Measurements from ENCODE around the gene CHCHD3.
"Not testable (repeated sequence)": the region's sequence is repeated elsewhere in the genome, so short reads cannot be mapped to it uniquely, and the experiment has no call there.

CHCHD3 gene

DNA sequence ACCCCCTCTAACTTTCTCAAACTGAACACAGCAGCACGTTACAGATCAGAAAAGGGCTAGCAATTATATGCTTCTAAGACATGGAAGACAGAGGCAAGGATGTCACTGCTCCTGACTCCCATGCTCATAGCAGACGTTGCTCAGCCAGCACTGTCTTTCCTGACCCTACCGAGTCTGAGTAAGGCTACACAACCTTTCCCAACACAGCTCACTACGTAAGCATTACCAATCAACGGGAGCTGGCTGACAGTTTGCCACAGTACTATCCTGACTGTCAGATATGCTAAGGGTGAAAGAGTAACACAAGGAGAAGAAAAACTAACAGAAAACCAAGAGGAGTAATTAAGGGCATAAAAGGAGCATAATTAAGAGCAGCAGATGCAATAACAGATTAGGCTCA lies 171.2 kb downstream of the CHCHD3 start:
- H3K27me3 Mint-ChIP-seq = no peaks in the 10 kb centered on the region
- H3K36me3 Mint-ChIP-seq = peaks cover 44% of the 10 kb centered on the region
- peaks cover 2% of the 10 kb centered on the region for H3K4me1 Mint-ChIP-seq (ENCODE audit: low read depth)
- no peak overlapping the region for H3K27ac Mint-ChIP-seq
- H3K9me3 Mint-ChIP-seq (ENCODE audit: low read depth) = no peaks in the 10 kb centered on the region
- H3K4me3 Mint-ChIP-seq = no peak overlapping the region

DNA sequence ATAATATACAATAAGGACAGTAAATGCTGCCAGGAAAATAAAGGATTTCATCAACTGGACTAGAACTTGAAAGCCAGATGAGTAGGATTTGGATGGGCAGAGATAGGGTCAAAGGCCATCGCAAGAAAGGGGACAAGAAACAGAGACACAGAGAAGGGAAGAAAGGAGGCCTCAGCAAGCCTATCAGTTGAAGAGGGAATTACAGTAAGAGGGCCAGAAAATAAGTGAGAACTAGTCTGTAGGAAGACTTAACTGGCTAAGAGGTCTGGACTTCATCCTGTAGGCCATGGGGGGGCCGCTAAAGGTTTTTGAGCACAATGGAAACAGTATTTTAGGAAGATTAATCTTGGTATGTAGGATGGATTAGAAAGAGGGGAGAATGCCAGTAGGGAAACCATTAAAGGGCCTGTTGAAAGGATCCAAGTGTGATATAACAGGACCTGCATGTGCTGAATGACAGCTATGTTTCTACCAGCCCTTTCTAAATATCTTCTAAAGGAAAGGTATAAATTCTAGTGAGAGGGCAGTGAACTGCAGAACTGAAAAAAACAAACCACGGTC lies 174.4 kb downstream of the CHCHD3 start:
- Mint-ChIP-seq H3K27me3 (no peaks in the 10 kb centered on the region), H3K4me1 (ENCODE audit: low read depth) (peaks cover 3% of the 10 kb centered on the region), H3K27ac (no peak overlapping the region), H3K9me3 (ENCODE audit: low read depth) (no peaks in the 10 kb centered on the region), H3K36me3 (peaks cover 46% of the 10 kb centered on the region), H3K4me3 (no peak overlapping the region)

DNA sequence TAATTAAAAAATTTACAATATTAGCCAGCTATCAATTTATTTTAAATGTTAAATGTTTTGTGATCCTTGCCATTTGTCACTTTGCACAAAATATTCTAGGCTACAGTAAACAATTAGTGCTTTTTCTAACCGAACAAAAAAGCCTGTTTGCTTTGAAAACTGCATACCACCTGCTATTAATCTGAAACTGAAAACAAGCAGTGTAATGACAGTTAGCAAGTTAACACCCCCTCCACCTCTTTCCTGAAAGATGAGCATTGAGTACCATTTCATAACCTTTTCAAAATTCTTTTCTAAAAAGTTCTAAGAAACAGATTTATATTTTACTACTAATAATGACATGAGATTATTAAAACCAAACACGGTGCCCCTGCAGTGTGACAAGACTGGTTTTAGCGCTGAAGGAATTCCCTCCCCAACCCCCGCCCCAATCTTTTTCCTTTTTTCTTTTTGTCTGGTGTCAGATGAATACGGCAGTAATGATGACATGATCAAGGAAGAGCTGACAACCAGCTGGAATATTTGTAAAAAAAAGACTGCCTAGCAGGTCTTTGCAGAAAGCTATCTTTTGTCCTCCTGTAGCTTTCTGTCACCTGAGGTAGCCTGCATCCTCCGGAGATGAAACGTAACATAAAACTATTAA lies 175.6 kb downstream of the CHCHD3 start:
- Mint-ChIP-seq H3K4me1 (ENCODE audit: low read depth) (peaks cover 3% of the 10 kb centered on the region), H3K4me3 (no peak overlapping the region), H3K9me3 (ENCODE audit: low read depth) (no peaks in the 10 kb centered on the region), H3K36me3 (peaks cover 40% of the 10 kb centered on the region), H3K27ac (peak overlapping the region; percentile 22), H3K27me3 (no peaks in the 10 kb centered on the region)

DNA sequence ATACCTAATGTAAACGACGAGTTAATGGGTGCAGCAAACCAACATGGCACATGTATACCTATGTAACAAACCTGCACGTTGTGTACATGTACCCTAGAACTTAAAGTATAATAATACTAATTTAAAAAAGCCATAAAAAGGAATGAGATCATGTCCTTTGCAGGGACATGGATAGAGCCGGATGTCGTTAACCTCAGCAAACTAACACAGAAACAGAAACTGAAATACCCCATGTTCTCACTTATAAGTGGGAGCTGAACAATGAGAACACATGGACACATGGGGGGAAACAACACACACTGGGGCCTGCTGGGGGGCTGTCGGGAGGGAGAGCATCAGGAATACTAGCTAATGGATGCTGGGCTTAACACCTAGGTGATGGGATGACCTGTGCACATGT lies 176.8 kb downstream of the CHCHD3 start:
- not testable (repeated sequence) for H3K4me1 Mint-ChIP-seq (ENCODE audit: low read depth); H3K27ac Mint-ChIP-seq; H3K4me3 Mint-ChIP-seq; H3K9me3 Mint-ChIP-seq (ENCODE audit: low read depth); H3K27me3 Mint-ChIP-seq
- H3K36me3 Mint-ChIP-seq = peaks cover 40% of the 10 kb centered on the region

DNA sequence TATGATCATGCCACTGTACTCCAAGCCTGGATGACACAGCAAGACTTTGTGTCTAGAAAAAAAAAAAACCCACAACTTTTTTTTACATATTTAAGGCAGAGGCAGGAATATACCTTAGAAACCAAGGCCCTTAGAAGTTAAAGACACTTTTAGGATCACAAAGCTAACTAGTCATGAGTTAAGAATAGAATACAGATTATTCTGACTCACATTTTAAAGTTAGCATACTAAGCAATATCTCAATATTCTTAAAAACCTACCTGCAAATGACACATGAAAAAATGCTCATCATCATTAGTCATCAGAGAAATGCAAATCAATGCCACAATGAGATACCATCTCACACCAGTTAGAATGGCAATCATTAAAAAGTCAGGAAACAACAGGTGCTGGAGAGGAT lies 177.7 kb downstream of the CHCHD3 start:
- no peak overlapping the region for H3K27ac Mint-ChIP-seq
- H3K36me3 Mint-ChIP-seq = peaks cover 37% of the 10 kb centered on the region

DNA sequence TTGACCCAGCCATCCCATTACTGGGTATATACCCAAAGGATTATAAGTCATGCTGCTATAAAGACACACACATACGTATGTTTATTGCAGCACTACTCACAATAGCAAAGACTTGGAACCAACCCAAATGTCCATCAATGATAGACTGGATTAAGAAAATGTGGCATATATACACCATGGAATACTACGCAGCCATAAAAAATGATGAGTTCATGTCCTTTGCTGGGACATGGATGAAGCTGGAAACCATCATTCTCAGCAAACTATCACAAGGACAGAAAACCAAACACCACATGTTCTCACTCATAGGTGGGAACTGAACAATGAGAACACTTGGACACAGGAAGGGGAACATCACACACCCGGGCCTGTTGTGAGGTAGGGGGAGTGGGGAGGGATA lies 179.6 kb downstream of the CHCHD3 start:
- not testable (repeated sequence) for H3K4me3 Mint-ChIP-seq; H3K4me1 Mint-ChIP-seq (ENCODE audit: low read depth); H3K9me3 Mint-ChIP-seq (ENCODE audit: low read depth); H3K27me3 Mint-ChIP-seq; H3K27ac Mint-ChIP-seq
- H3K36me3 Mint-ChIP-seq = peaks cover 35% of the 10 kb centered on the region

More for the DNA sequence above, 177.7 kb downstream of the CHCHD3 start:
- peaks cover 3% of the 10 kb centered on the region for H3K4me1 Mint-ChIP-seq (ENCODE audit: low read depth)
- H3K27me3 Mint-ChIP-seq = no peaks in the 10 kb centered on the region
- no peaks in the 10 kb centered on the region for H3K9me3 Mint-ChIP-seq (ENCODE audit: low read depth)
- H3K4me3 Mint-ChIP-seq = no peak overlapping the region

DNA sequence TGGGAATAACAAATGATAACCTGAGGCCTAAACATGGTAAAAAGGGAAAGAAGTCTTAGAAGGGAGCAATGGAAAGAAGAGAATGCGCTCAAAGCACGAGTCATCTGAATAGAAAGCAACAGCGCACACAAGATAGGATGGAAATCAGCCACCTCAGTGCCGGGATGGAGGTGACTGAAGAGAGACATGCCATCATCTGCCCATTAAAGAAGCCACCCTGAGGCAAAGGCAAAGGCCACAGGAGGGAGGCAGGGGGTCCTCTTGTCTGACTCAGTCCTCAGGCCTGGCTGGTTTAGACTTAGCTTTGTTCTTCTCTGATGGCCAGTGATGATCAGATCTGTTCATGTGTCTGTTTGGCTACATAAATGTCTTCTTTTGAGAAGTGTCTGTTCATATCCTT lies 180.6 kb downstream of the CHCHD3 start:
- Mint-ChIP-seq H3K9me3 (ENCODE audit: low read depth) (no peaks in the 10 kb centered on the region), H3K27ac (no peak overlapping the region), H3K36me3 (peaks cover 37% of the 10 kb centered on the region)

DNA sequence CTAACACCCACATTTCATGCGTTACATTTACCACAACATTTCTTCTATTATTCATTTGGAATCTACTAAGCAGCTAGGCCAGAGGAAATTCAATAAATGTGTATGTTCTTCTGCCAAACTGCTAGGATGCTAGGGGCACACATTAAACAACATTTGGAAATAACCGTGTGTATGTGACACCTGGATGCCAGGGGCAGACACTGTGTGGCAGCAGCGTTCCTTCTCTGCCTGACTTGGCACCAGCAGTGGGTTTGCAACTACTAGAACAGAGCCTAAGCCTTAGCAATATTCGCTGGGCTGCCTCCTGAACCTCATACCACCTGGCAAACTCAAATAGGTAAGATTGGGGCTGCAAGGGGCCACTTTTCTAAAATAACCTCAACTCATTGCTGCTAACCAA lies 182.1 kb downstream of the CHCHD3 start:
- Mint-ChIP-seq H3K27me3 (no peaks in the 10 kb centered on the region), H3K4me1 (ENCODE audit: low read depth) (peaks cover 2% of the 10 kb centered on the region), H3K36me3 (peaks cover 35% of the 10 kb centered on the region), H3K27ac (no peak overlapping the region), H3K4me3 (no peak overlapping the region), H3K9me3 (ENCODE audit: low read depth) (no peaks in the 10 kb centered on the region)

More for the DNA sequence above, 180.6 kb downstream of the CHCHD3 start:
- Mint-ChIP-seq H3K4me1 (ENCODE audit: low read depth) (peaks cover 2% of the 10 kb centered on the region), H3K4me3 (no peak overlapping the region), H3K27me3 (no peaks in the 10 kb centered on the region)

DNA sequence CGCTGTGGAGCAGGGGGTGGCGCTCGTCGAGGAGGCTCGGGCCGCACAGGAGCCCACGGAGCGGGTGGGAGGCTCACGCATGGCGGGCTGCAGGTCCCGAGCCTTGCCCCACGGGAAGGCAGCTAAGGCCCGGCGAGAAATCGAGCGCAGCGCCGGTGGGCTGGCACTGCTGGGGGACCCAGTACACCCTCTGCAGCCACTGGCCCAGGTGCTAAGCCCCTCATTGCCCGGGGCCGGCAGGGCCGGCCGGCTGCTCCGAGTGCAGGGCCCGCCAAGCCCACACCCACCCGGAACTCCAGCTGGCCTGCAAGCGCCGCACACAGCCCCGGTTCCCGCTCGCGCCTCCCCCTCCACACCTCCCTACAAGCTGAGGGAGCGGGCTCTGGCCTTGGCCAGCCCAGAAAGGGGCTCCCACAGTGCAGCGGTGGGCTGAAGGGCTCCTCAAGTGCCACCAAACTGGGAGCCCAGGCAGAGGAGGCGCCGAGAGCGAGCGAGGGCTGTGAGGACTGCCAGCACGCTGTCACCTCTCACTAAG lies 183.2 kb downstream of the CHCHD3 start:
- H3K9me3 Mint-ChIP-seq (ENCODE audit: low read depth); H3K27ac Mint-ChIP-seq; H3K4me3 Mint-ChIP-seq; H3K4me1 Mint-ChIP-seq (ENCODE audit: low read depth); H3K27me3 Mint-ChIP-seq: not testable (repeated sequence)
- H3K36me3 Mint-ChIP-seq = peaks cover 35% of the 10 kb centered on the region

DNA sequence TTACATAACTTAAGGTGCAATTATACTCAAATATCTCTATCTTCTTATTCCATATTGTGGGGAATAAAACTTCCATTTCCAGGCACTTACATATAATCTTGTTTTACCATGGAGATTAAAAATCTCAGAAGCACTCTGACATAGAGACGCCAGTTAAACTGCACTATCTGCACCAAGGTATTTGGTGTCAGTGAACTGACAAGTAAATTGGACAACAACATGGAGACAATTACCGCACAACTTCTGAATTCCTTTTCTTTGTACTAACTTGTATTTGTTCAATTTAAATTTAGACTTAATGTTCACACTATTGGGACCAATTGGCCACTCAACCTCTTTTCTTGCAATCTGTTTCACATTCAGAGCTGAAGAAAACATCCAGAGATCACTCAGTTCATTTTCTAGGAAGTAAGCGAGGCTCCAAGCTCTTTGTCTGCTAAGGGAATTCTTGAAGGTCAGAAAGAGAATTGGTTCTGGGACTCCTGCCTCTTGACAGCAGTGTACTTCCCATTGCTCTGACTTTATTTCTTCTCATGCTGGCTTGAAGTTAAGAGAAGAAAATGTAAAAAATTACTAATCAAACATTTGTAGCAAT lies 184.7 kb downstream of the CHCHD3 start:
- Mint-ChIP-seq H3K4me3 (no peak overlapping the region), H3K27ac (no peak overlapping the region), H3K36me3 (peaks cover 39% of the 10 kb centered on the region), H3K27me3 (no peaks in the 10 kb centered on the region), H3K4me1 (ENCODE audit: low read depth) (no peaks in the 10 kb centered on the region), H3K9me3 (ENCODE audit: low read depth) (no peaks in the 10 kb centered on the region)

DNA sequence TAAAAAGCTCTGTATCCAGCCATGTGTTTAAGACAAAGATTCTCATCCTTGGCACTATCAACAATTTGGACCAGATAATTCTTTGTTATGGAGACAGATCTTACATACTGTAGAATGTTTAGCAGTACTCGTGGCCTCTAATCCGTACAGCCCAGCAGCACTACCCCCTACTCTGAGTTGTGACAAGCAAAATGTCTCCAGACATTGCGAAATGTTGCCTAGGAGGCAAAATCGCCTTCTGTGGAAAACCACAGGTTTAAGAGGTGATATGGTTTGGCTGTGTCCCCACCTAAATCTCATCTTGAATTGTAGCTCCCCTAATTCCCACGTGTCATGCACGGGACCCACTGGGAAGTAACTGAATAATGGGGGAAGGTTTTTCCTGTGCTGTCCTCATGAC lies 186.7 kb downstream of the CHCHD3 start:
- Mint-ChIP-seq H3K36me3 (peaks cover 37% of the 10 kb centered on the region), H3K9me3 (ENCODE audit: low read depth) (no peaks in the 10 kb centered on the region), H3K27me3 (no peaks in the 10 kb centered on the region), H3K4me3 (no peak overlapping the region), H3K4me1 (ENCODE audit: low read depth) (no peaks in the 10 kb centered on the region), H3K27ac (no peak overlapping the region)

DNA sequence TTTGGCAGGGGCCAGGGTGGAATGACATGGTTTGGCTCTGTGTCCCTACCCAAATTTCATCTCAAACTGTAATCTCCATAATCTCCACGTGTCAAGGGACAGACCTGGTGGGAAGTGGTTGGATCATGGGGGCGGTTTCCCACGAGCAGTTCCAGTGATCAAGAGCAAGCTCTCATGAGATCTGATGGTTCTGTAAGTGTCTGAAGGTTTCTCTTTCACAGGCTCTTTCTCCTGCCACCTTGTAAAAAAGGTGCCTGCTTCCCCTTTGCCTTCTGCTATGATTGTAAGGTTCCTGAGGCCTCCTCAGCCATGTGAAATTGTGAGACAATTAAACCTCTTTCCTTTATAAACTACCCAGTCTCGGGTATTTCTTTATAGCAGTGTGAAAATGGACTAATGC lies 188.3 kb downstream of the CHCHD3 start:
- H3K9me3 Mint-ChIP-seq (ENCODE audit: low read depth) = no peaks in the 10 kb centered on the region
- H3K4me3 Mint-ChIP-seq = no peak overlapping the region

DNA sequence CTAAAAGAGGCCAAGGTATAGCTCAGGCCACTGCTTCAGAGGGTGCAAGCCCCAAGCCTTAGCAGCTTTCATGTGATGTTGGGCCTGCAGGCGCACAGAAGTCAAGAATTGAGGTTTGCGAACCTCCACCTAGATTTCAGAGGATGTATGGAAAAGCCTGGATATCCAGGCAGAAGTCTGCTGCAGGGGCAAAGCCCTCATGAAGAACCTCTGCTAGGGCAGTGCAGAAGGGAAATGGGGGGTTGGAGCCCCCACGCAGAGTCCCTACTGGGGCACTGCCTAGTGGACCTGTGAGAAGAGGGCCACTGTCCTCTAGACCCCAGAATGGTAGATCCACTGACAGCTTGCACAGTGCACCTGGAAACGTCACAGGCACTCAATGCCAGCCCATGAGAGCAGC lies 189.1 kb downstream of the CHCHD3 start:
- H3K4me1 Mint-ChIP-seq (ENCODE audit: low read depth); H3K27me3 Mint-ChIP-seq; H3K9me3 Mint-ChIP-seq (ENCODE audit: low read depth); H3K27ac Mint-ChIP-seq; H3K4me3 Mint-ChIP-seq: not testable (repeated sequence)
- H3K36me3 Mint-ChIP-seq = peaks cover 35% of the 10 kb centered on the region

More for the DNA sequence above, 188.3 kb downstream of the CHCHD3 start:
- H3K27ac Mint-ChIP-seq = no peak overlapping the region
- H3K4me1 Mint-ChIP-seq (ENCODE audit: low read depth) = no peaks in the 10 kb centered on the region
- H3K27me3 Mint-ChIP-seq = no peaks in the 10 kb centered on the region
- H3K36me3 Mint-ChIP-seq = peaks cover 37% of the 10 kb centered on the region

DNA sequence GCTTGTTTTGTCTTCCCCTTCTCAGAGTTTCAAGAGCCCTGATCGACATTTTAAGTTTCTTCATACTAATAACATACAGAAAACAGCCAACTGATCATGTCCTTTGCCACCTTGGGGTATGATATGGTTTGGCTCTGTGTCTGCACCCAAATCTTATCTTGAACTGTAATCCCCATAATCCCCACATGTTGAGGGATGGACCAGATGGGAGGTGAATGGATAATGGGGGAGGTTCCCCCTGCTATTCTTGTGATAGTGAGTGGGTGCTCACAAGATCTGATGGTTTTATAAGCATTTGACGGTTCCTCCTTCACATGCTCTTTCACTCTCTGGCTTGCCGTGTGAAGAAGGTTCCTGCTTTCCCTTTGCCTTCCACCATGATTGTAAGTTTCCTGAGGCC lies 190.3 kb downstream of the CHCHD3 start:
- H3K36me3 Mint-ChIP-seq = peaks cover 26% of the 10 kb centered on the region
- H3K9me3 Mint-ChIP-seq (ENCODE audit: low read depth) = no peaks in the 10 kb centered on the region
- no peak overlapping the region for H3K27ac Mint-ChIP-seq
- H3K4me1 Mint-ChIP-seq (ENCODE audit: low read depth) = no peaks in the 10 kb centered on the region
- H3K4me3 Mint-ChIP-seq = no peak overlapping the region
- H3K27me3 Mint-ChIP-seq = no peaks in the 10 kb centered on the region

DNA sequence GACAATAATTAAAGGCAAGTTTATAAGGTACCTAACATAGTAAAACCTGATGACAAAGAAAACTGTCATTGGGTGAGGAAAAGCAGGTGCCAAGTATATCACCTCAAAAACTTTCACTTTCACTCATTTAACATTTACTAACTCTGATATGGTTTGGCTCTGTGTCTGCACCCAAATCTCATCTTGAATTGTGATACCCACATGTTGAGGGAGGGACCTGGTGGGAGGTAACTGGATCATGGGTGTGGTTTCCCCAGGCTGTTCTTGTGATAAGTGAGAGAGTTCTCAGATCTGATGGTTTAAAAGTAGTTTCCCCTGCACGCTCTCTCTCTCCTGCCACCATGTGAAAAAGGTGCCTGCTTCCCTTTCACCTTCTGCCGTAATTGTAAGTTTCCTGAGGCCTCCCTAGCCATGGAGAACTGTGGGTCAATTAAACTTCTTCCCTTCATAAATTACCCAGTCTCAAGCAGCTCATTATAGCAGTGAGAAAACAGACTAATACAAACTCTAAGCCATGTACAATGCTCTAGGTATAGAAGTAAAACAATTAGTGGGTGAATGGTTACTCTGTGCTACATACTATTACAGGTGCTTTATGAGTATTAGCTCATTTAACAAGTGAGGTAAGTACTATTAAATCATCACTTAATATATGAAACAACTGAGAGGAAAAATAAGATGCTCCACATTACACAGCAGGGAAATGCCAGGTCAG lies 199.0 kb downstream of the CHCHD3 start:
- peaks cover 7% of the 10 kb centered on the region for H3K36me3 Mint-ChIP-seq
- H3K27me3 Mint-ChIP-seq = no peaks in the 10 kb centered on the region
- peak overlapping the region; percentile 52 for H3K27ac Mint-ChIP-seq
- H3K4me3 Mint-ChIP-seq = peak overlapping the region; percentile 58
- H3K9me3 Mint-ChIP-seq (ENCODE audit: low read depth) = no peaks in the 10 kb centered on the region
- H3K4me1 Mint-ChIP-seq (ENCODE audit: low read depth) = peaks cover 33% of the 10 kb centered on the region
